ENCODE measurements around the gene HNRNPC. TPM values are rescaled to one million over a fixed set of nuclear protein-coding genes. Genes with fewer than 3 reads are reported as not detected.

The HNRNPC gene
- total RNA-seq, 5 donors from 2014 or later (not counting 1 experiment from before 2014, with no cell fraction given), result 417 to 530 (median 441) TPM

DNA sequence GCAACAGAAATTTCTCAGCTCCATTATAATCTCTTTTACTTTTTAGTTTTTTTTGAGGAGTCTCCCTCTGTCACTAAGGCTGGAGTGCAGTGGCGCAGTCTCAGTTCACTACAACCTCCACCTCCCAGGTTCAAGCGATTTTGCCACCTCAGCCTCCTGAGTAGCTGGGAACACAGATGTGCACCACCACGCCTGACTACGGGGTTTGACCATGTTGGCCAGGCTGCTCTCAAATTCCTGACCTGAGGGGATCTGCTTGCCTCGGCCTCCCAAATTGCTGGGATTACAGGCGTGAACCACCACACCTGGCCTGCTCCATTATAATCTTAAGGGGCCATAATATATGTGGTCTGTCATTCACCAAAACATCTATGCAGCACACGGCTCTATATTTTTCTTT, 23.4 kb downstream of the HNRNPC start:
- H3K9me3 Mint-ChIP-seq, result no peaks in the 10 kb centered on the region
- no peak for DNase-seq
- no peaks in the 10 kb centered on the region for H3K9me3 ChIP-seq
- H3K36me3 ChIP-seq (ENCODE audit: control insufficient read depth in 2 of 2, extremely low read depth in 1 of 2, insufficient read depth in 1 of 2, low read length in 1 of 2), result peaks cover 2 to 49% of the 10 kb centered on the region in 2 donors
- H3K27ac ChIP-seq (ENCODE audit: low read length), result no peak overlapping the region
- no peaks in the 10 kb centered on the region for H3K27me3 ChIP-seq (replicated peaks in 1 of 2; ENCODE audit: control insufficient read depth in 2 of 2, extremely low read depth in 1 of 2, insufficient read depth in 2 of 2, low read length in 1 of 2)
- ChIA-PET POLR2A (interaction anchor here (1.0 to 2.5 kb wide), 4 partner anchors 11 to 20 kb away, joined by 3 to 12 read pairs (median 6); no protein-coding TSS in a partner anchor), CTCF (interaction anchor here (0.6 to 2.3 kb wide), 3 partner anchors 11 to 75 kb away, joined by 3 to 11 read pairs (median 5); no protein-coding TSS in a partner anchor)
- 100% methylated on average over 2 of the region's 7 CpGs for WGBS (ENCODE audit: insufficient coverage)
- no peak overlapping the region for H3K27ac Mint-ChIP-seq
- H3K27me3 Mint-ChIP-seq, result no peaks in the 10 kb centered on the region
- peaks cover 73 to 81% (median 78%) of the 10 kb centered on the region in 3 donors for H3K4me1 Mint-ChIP-seq
- H3K4me3 ChIP-seq (ENCODE audit: control insufficient read depth in 1 of 2, extremely low read depth in 1 of 2, low read length in 1 of 2), result no peak overlapping the region
- ATAC-seq (replicated peaks in 1 of 4), result peak in 1 of 4 experiments; percentile 4
- H3K4me1 ChIP-seq (ENCODE audit: control insufficient read depth in 1 of 2, extremely low read depth in 1 of 2, insufficient read depth in 2 of 2, low read length in 2 of 2), result peaks cover 7 to 45% of the 10 kb centered on the region in 2 experiments
- peak overlapping the region in 1 of 3 donors; percentile 25 for H3K4me3 Mint-ChIP-seq
- peaks cover 41% of the 10 kb centered on the region for H3K36me3 Mint-ChIP-seq

DNA sequence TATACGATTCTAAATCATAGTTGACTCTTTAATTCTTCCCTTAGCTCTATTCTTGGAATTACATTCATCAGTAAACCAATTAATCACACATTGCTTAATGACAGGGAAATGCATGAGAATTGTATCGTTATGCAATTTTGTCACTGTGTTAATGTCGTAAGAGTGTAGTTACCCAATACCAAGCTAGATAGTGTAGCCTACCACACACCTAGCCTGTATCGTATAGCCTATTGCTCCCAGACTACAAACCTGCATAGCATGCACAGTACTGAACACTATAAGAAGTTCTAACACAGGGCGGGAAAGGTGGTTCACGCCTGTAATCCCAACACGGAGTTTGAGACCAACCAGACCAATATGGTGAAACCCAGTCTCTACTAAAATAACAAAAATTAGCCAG, 24.7 kb downstream of the HNRNPC start:
- DNase-seq (no peak), ATAC-seq (replicated peaks in 1 of 4) (peak in 1 of 4 experiments; percentile 16)
- Histone ChIP-seq H3K27ac (ENCODE audit: low read length) (peak overlapping the region; percentile 11), H3K4me3 (ENCODE audit: control insufficient read depth in 1 of 2, extremely low read depth in 1 of 2, low read length in 1 of 2) (no peak overlapping the region), H3K27me3 (replicated peaks in 1 of 2; ENCODE audit: control insufficient read depth in 2 of 2, extremely low read depth in 1 of 2, insufficient read depth in 2 of 2, low read length in 1 of 2) (no peaks in the 10 kb centered on the region), H3K4me1 (ENCODE audit: control insufficient read depth in 1 of 2, extremely low read depth in 1 of 2, insufficient read depth in 2 of 2, low read length in 2 of 2) (peaks cover 7 to 47% of the 10 kb centered on the region in 2 experiments), H3K9me3 (no peaks in the 10 kb centered on the region), H3K36me3 (ENCODE audit: control insufficient read depth in 2 of 2, extremely low read depth in 1 of 2, insufficient read depth in 1 of 2, low read length in 1 of 2) (peaks cover 0 to 45% of the 10 kb centered on the region in 2 donors)
- Mint-ChIP-seq H3K36me3 (peaks cover 30% of the 10 kb centered on the region), H3K27me3 (no peaks in the 10 kb centered on the region), H3K4me1 (peaks cover 67 to 81% (median 76%) of the 10 kb centered on the region in 3 donors), H3K27ac (peak overlapping the region; percentile 52 to 60), H3K4me3 (peak overlapping the region in 1 of 3 donors; percentile 16), H3K9me3 (no peaks in the 10 kb centered on the region)
- CTCF ChIA-PET, result interaction anchor here (0.6 to 2.3 kb wide), 8 partner anchors 9 to 254 kb away, joined by 3 to 11 read pairs (median 4); no protein-coding TSS in a partner anchor
- POLR2A ChIA-PET, result interaction anchor here (0.7 to 1.2 kb wide), 9 partner anchors 9 to 21 kb away, joined by 3 to 8 read pairs (median 3); no protein-coding TSS in a partner anchor
- WGBS (ENCODE audit: insufficient coverage), result 94% methylated on average over 3 of the region's 7 CpGs

DNA sequence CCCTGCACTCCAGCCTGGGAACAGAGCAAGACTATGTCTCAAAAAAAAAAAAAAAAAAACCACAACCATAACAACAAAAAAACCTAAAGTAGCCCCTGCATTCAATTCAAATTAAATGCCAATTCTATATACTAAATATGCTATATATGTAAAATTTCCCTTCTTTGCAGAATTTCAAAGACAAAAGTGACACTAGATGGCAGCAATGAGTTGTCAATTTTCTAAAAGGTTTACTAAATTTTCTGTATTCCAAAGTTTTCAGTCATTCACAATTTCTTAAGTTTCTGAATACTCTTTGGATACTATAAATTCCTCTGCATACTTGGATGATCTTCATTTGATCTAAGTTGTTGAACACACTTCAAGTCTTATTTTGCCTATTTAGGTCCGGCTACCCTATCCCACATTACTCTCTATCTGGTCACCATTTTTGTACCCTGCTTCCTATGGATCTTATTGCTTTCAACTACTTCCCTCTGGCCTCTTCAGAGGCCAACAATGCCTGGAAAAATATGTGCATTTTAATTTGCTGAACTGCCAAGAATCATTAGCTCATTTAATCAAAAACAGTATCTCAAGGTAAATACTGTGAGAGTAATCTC, 27.9 kb downstream of the HNRNPC start:
- H3K27ac Mint-ChIP-seq, result peak overlapping the region; percentile 34 to 76
- peaks cover 14 to 41% of the 10 kb centered on the region in 2 experiments for H3K4me1 ChIP-seq (ENCODE audit: control insufficient read depth in 1 of 2, extremely low read depth in 1 of 2, insufficient read depth in 2 of 2, low read length in 2 of 2)

DNA sequence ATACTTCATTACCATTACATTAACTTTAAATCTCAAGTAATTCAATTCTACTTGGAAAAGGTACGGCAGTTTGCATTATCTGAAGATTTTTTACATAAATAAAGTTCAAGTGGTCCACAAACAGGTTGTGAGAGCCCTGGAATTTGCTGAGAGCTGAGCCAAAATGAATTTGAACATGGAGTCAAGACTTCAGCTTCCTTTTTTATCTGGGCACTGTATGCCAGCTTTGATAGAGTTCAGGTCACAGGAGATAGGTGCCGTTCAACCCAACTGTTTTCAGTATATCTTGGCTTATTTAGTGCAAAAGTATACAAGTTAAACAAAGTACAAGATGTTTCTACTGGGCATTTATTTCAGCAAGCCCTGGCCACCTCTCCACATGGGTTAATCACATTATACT, 28.8 kb downstream of the HNRNPC start:
- Histone ChIP-seq H3K9me3 (no peaks in the 10 kb centered on the region), H3K4me1 (ENCODE audit: control insufficient read depth in 1 of 2, extremely low read depth in 1 of 2, insufficient read depth in 2 of 2, low read length in 2 of 2) (peaks cover 21 to 32% of the 10 kb centered on the region in 2 experiments), H3K36me3 (ENCODE audit: control insufficient read depth in 2 of 2, extremely low read depth in 1 of 2, insufficient read depth in 1 of 2, low read length in 1 of 2) (peaks cover 0 to 45% of the 10 kb centered on the region in 2 donors), H3K27ac (ENCODE audit: low read length) (no peak overlapping the region), H3K27me3 (replicated peaks in 1 of 2; ENCODE audit: control insufficient read depth in 2 of 2, extremely low read depth in 1 of 2, insufficient read depth in 2 of 2, low read length in 1 of 2) (no peaks in the 10 kb centered on the region), H3K4me3 (ENCODE audit: control insufficient read depth in 1 of 2, extremely low read depth in 1 of 2, low read length in 1 of 2) (no peak overlapping the region)
- Mint-ChIP-seq H3K36me3 (peaks cover 13% of the 10 kb centered on the region), H3K9me3 (no peaks in the 10 kb centered on the region), H3K4me3 (no peak overlapping the region), H3K4me1 (peaks cover 74 to 86% (median 82%) of the 10 kb centered on the region in 3 donors), H3K27ac (peak overlapping the region in 1 of 2 donors; percentile 16), H3K27me3 (no peaks in the 10 kb centered on the region)
- WGBS (ENCODE audit: insufficient coverage), result no CpG with 5 or more reads among the region's 2 CpGs
- POLR2A ChIA-PET, result interaction anchor here in 1 of 2 donors (1.2 to 2.9 kb wide), 2 partner anchors 15 to 25 kb away, joined by 3 to 12 read pairs; no protein-coding TSS in a partner anchor
- ATAC-seq (replicated peaks in 1 of 4) (no peak), DNase-seq (no peak)
- CTCF ChIA-PET, result interaction anchor here in 1 of 2 donors (1.0 to 2.2 kb wide), 6 partner anchors 8 to 226 kb away, joined by 3 to 6 read pairs (median 4); partner anchors contain the start of gene SUPT16H

More for the DNA sequence above, 27.9 kb downstream of the HNRNPC start:
- Histone ChIP-seq H3K9me3 (no peaks in the 10 kb centered on the region), H3K27ac (ENCODE audit: low read length) (no peak overlapping the region), H3K27me3 (replicated peaks in 1 of 2; ENCODE audit: control insufficient read depth in 2 of 2, extremely low read depth in 1 of 2, insufficient read depth in 2 of 2, low read length in 1 of 2) (no peaks in the 10 kb centered on the region), H3K36me3 (ENCODE audit: control insufficient read depth in 2 of 2, extremely low read depth in 1 of 2, insufficient read depth in 1 of 2, low read length in 1 of 2) (peaks cover 0 to 51% of the 10 kb centered on the region in 2 donors), H3K4me3 (ENCODE audit: control insufficient read depth in 1 of 2, extremely low read depth in 1 of 2, low read length in 1 of 2) (no peak overlapping the region)
- H3K27me3 Mint-ChIP-seq, result no peaks in the 10 kb centered on the region
- H3K36me3 Mint-ChIP-seq, result peaks cover 13% of the 10 kb centered on the region
- peaks cover 72 to 84% (median 79%) of the 10 kb centered on the region in 3 donors for H3K4me1 Mint-ChIP-seq
- DNase-seq (peak in 1 of 35 experiments; percentile 69), ATAC-seq (replicated peaks in 1 of 4) (no peak)
- WGBS (ENCODE audit: insufficient coverage), result 67% methylated on average over 1 of the region's 1 CpG
- H3K4me3 Mint-ChIP-seq, result peak overlapping the region in 1 of 3 donors; percentile 22
- ChIA-PET CTCF (interaction anchor here (0.6 to 2.2 kb wide), 10 partner anchors 9 to 235 kb away, joined by 3 to 6 read pairs (median 3); partner anchors contain the start of genes RAB2B (in 1 of the 2), SUPT16H (in 1 of the 2) and TOX4 (in 1 of the 2)), POLR2A (interaction anchor here (0.7 to 2.9 kb wide), 5 partner anchors 9 to 24 kb away, joined by 3 to 20 read pairs (median 3); no protein-coding TSS in a partner anchor)
- no peaks in the 10 kb centered on the region for H3K9me3 Mint-ChIP-seq

DNA sequence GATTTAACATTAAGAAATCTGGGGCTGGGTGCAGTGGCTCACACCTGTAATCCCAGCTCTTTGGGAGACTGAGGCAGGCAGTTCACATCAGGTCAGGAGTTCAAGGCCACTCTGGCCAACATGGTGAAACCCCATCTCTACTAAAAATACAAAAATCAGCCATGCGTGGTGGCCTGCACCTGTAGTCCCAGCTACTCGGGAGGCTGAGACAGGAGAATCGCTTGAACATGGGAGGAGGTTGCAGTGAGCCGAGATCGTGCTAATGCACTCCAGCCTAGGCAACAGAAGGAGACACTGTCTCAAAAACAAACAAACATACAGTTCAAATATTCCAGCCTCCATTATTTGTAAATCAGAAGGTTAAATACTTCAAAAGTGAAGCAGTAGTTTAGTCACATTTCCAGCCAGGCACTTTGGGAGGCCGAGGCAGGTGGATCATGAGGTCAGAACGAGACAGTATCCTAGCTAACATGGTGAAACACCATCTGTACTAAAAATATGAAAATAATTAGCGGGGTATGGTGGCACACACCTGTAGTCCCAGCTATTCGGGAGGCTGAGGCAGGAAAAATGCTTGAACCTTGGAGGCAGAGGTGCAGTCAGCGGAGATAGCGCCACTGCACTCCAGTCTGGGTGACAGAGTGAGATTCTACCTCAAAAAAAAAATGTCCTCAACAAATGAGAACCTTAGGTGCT, 30.3 kb downstream of the HNRNPC start:
- peaks cover 24 to 31% of the 10 kb centered on the region in 2 experiments for H3K4me1 ChIP-seq (ENCODE audit: control insufficient read depth in 1 of 2, extremely low read depth in 1 of 2, insufficient read depth in 2 of 2, low read length in 2 of 2)
- WGBS (ENCODE audit: insufficient coverage), result no CpG with 5 or more reads among the region's 11 CpGs

More for the DNA sequence above, 30.3 kb downstream of the HNRNPC start:
- no peaks in the 10 kb centered on the region for H3K27me3 ChIP-seq (replicated peaks in 1 of 2; ENCODE audit: control insufficient read depth in 2 of 2, extremely low read depth in 1 of 2, insufficient read depth in 2 of 2, low read length in 1 of 2)
- H3K27ac ChIP-seq (ENCODE audit: low read length), result no peak overlapping the region
- H3K27ac Mint-ChIP-seq, result peak overlapping the region in 1 of 2 donors; percentile 39
- no peak overlapping the region for H3K4me3 ChIP-seq (ENCODE audit: control insufficient read depth in 1 of 2, extremely low read depth in 1 of 2, low read length in 1 of 2)
- H3K27me3 Mint-ChIP-seq, result no peaks in the 10 kb centered on the region
- no peak overlapping the region for H3K4me3 Mint-ChIP-seq
- H3K9me3 ChIP-seq, result no peaks in the 10 kb centered on the region
- ATAC-seq (replicated peaks in 1 of 4) (no peak), DNase-seq (no peak)
- H3K36me3 Mint-ChIP-seq, result peaks cover 16% of the 10 kb centered on the region
- H3K36me3 ChIP-seq (ENCODE audit: control insufficient read depth in 2 of 2, extremely low read depth in 1 of 2, insufficient read depth in 1 of 2, low read length in 1 of 2), result peaks cover 0 to 41% of the 10 kb centered on the region in 2 donors
- peaks cover 78 to 90% (median 85%) of the 10 kb centered on the region in 3 donors for H3K4me1 Mint-ChIP-seq
- H3K9me3 Mint-ChIP-seq, result no peaks in the 10 kb centered on the region
- CTCF ChIA-PET, result interaction anchor here in 1 of 2 donors (1.4 to 1.5 kb wide), 2 partner anchors 8 to 175 kb away, joined by 3 to 6 read pairs; no protein-coding TSS in a partner anchor
- POLR2A ChIA-PET, result interaction anchor here (0.6 to 2.9 kb wide), 3 partner anchors 18 to 26 kb away, joined by 4 to 12 read pairs (median 5); no protein-coding TSS in a partner anchor

All from T-cell (primary cell).